Measurements from ENCODE around the gene C8G. TPM values are rescaled to one million over a fixed set of nuclear protein-coding genes. Genes with fewer than 3 reads are reported as not detected.
A peak's percentile ranks its signal among the peaks of the same experiment; 100 is the strongest.

The C8G gene
- total and polyA plus RNA-seq, 9 of the 15 experiments (the other 6 are each of a cell fraction or from before 2014, with no cell fraction given), result 0.35 to 5.9 (median 2.7) TPM; not detected in 2

- TF ChIP-seq SOX6 (IDR thresholded peaks at IDR 0.05) (no peak), HINFP (tag; conservative IDR thresholded peaks at IDR 0.05; ENCODE audit: low read depth) (no peak), CHD1 (IDR thresholded peaks at IDR 0.05; ENCODE audit: low read length) (no peak), ZNF445 (CRISPR knock-in tag; IDR thresholded peaks at IDR 0.05; ENCODE audit: low read depth) (no peak), ZNF217 (CRISPR knock-in tag; IDR thresholded peaks at IDR 0.05) (no peak), EP300 (IDR thresholded peaks at IDR 0.05; ENCODE audit: low read length) (no peak), PHF20 (IDR thresholded peaks at IDR 0.05; ENCODE audit: partially characterized antibody) (no peak), NR2C1 (IDR thresholded peaks at IDR 0.05) (no peak), NR2C1 (tag; IDR thresholded peaks at IDR 0.05) (no peak), KLF13 (tag; IDR thresholded peaks at IDR 0.05; ENCODE audit: borderline replicate concordance, low read depth) (peak; percentile 15; the same call in 1 of the 2 replicates), ZNF76 (CRISPR knock-in tag; IDR thresholded peaks at IDR 0.05; ENCODE audit: borderline replicate concordance) (no peak), HDAC1 (IDR thresholded peaks at IDR 0.05) (peak in 1 of 2 experiments; percentile 43; a peak in 1 of 4 replicates), EGR1 (conservative IDR thresholded peaks at IDR 0.05) (peak; percentile 92), MAFF (IDR thresholded peaks at IDR 0.05; ENCODE audit: low read length) (no peak), RB1 (IDR thresholded peaks at IDR 0.05; ENCODE audit: low read depth) (peak; percentile 64; the same call in 1 of the 2 replicates)
- TF ChIP-seq, protein P1, sequence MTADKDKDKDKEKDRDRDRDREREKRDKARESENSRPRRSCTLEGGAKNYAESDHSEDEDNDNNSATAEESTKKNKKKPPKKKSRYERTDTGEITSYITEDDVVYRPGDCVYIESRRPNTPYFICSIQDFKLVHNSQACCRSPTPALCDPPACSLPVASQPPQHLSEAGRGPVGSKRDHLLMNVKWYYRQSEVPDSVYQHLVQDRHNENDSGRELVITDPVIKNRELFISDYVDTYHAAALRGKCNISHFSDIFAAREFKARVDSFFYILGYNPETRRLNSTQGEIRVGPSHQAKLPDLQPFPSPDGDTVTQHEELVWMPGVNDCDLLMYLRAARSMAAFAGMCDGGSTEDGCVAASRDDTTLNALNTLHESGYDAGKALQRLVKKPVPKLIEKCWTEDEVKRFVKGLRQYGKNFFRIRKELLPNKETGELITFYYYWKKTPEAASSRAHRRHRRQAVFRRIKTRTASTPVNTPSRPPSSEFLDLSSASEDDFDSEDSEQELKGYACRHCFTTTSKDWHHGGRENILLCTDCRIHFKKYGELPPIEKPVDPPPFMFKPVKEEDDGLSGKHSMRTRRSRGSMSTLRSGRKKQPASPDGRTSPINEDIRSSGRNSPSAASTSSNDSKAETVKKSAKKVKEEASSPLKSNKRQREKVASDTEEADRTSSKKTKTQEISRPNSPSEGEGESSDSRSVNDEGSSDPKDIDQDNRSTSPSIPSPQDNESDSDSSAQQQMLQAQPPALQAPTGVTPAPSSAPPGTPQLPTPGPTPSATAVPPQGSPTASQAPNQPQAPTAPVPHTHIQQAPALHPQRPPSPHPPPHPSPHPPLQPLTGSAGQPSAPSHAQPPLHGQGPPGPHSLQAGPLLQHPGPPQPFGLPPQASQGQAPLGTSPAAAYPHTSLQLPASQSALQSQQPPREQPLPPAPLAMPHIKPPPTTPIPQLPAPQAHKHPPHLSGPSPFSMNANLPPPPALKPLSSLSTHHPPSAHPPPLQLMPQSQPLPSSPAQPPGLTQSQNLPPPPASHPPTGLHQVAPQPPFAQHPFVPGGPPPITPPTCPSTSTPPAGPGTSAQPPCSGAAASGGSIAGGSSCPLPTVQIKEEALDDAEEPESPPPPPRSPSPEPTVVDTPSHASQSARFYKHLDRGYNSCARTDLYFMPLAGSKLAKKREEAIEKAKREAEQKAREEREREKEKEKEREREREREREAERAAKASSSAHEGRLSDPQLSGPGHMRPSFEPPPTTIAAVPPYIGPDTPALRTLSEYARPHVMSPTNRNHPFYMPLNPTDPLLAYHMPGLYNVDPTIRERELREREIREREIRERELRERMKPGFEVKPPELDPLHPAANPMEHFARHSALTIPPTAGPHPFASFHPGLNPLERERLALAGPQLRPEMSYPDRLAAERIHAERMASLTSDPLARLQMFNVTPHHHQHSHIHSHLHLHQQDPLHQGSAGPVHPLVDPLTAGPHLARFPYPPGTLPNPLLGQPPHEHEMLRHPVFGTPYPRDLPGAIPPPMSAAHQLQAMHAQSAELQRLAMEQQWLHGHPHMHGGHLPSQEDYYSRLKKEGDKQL (CRISPR knock-in tag; IDR thresholded peaks at IDR 0.05; ENCODE audit: borderline replicate concordance), result no peak
- TF ChIP-seq, protein P2, sequence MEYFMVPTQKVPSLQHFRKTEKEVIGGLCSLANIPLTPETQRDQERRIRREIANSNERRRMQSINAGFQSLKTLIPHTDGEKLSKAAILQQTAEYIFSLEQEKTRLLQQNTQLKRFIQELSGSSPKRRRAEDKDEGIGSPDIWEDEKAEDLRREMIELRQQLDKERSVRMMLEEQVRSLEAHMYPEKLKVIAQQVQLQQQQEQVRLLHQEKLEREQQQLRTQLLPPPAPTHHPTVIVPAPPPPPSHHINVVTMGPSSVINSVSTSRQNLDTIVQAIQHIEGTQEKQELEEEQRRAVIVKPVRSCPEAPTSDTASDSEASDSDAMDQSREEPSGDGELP (CRISPR knock-in tag; IDR thresholded peaks at IDR 0.05; ENCODE audit: borderline replicate concordance), result peak; percentile 56
- TF ChIP-seq, protein P3, sequence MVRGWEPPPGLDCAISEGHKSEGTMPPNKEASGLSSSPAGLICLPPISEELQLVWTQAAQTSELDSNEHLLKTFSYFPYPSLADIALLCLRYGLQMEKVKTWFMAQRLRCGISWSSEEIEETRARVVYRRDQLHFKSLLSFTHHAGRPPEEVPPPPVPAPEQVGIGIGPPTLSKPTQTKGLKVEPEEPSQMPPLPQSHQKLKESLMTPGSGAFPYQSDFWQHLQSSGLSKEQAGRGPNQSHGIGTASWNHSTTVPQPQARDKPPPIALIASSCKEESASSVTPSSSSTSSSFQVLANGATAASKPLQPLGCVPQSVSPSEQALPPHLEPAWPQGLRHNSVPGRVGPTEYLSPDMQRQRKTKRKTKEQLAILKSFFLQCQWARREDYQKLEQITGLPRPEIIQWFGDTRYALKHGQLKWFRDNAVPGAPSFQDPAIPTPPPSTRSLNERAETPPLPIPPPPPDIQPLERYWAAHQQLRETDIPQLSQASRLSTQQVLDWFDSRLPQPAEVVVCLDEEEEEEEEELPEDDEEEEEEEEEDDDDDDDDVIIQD (CRISPR knock-in tag; IDR thresholded peaks at IDR 0.05), result no peak
Measured at GRCh38 chr9:136978073-136978864, 33.2 kb downstream of the C8G start (continued).
